ENCODE data around the gene DCLK2.

Gene DCLK2

DNA sequence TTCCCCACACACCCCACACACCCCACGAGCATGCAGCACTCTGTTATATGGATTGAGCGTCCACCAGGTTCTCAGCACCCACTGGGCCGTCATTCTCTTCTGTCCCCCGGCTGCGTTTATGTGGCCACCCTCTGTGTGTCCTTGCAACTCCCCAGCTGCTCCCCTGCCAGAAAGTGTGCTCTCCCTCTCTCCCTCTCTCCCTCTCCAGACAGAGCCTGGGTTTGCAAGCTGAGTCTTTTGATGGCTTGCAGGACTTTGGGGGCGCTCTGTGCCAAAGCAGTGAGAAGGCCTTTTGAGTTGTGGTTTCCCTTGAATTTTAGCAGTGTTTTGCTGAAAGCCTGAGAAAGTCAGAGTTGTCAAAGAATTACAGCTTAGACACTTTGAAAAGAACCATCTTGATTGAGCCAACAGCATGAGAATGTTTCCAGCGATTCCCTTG, 173.5 kb downstream of the DCLK2 start:
- no peak for TF ChIP-seq CTCF (IDR thresholded peaks at IDR 0.05; ENCODE audit: extremely low read depth, insufficient read depth, missing control alignments)
- in situ Hi-C loops (cut with MboI; ENCODE audit: low pct_unique_long_range_greater_than_20kb, low sequenced_read_pairs, unreplicated experiment): no loop called here
- DNase-seq (ENCODE audit: low spot score): no peak

- TF ChIP-seq CTCF (IDR thresholded peaks at IDR 0.05; ENCODE audit: extremely low read depth, insufficient read depth, missing control alignments): no peak
- DNase-seq (ENCODE audit: low spot score): no peak
- in situ Hi-C loops (cut with MboI; ENCODE audit: low pct_unique_long_range_greater_than_20kb, low sequenced_read_pairs, unreplicated experiment): no loop called here
These were observed 174.1 kb downstream of the DCLK2 start for GRCh38 chr4:150252306-150252705.

DNA sequence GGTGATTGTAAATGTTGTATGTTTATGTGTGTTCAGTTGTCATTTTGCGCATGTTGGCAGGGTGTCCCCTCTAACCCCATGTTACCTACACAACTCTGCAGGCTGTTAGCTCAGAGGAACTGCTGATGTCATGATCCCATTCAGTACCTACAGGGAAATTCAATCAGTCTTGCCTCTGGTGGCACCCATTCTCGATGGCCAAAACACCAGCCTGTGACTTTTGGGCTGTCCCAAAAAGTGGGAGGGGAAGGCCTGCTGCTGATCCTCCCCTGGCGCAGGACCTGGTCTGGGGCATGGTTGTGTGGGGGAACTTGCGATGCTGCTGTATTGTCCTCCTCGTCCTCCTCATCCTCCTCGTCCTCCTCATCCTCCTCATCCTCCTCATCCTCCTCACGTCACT, 174.5 kb downstream of the DCLK2 start:
- in situ Hi-C loops (cut with MboI; ENCODE audit: low pct_unique_long_range_greater_than_20kb, low sequenced_read_pairs, unreplicated experiment): no loop called here
- no peak for TF ChIP-seq CTCF (IDR thresholded peaks at IDR 0.05; ENCODE audit: extremely low read depth, insufficient read depth, missing control alignments)

GRCh38 chr4:150253416-150253815, 175.2 kb downstream of the DCLK2 start:
- no peak for DNase-seq (ENCODE audit: low spot score)
- in situ Hi-C loops (cut with MboI; ENCODE audit: low pct_unique_long_range_greater_than_20kb, low sequenced_read_pairs, unreplicated experiment): no loop called here
- TF ChIP-seq CTCF (IDR thresholded peaks at IDR 0.05; ENCODE audit: extremely low read depth, insufficient read depth, missing control alignments): no peak

More for the DNA sequence above, 174.5 kb downstream of the DCLK2 start:
- DNase-seq (ENCODE audit: low spot score): no peak

GRCh38 chr4:150253965-150254630, 175.9 kb downstream of the DCLK2 start:
- in situ Hi-C loops (cut with MboI; ENCODE audit: low pct_unique_long_range_greater_than_20kb, low sequenced_read_pairs, unreplicated experiment): no loop called here
- TF ChIP-seq CTCF (IDR thresholded peaks at IDR 0.05; ENCODE audit: extremely low read depth, insufficient read depth, missing control alignments): no peak
- no peak for DNase-seq (ENCODE audit: low spot score)

- no peak for DNase-seq (ENCODE audit: low spot score)
- no peak for TF ChIP-seq CTCF (IDR thresholded peaks at IDR 0.05; ENCODE audit: extremely low read depth, insufficient read depth, missing control alignments)
- in situ Hi-C loops (cut with MboI; ENCODE audit: low pct_unique_long_range_greater_than_20kb, low sequenced_read_pairs, unreplicated experiment): no loop called here
These were observed 177.5 kb downstream of the DCLK2 start for GRCh38 chr4:150255610-150256224.

Data from GM13977 (cell line).